ENCODE results near the gene ANO10.

GRCh38 chr3:43534675-43535074 lies 87.1 kb downstream of the ANO10 start:
- TF ChIP-seq CTCF (IDR thresholded peaks at IDR 0.05) (no peak), POLR2A (IDR thresholded peaks at IDR 0.05) (no peak), POLR2AphosphoS5 (IDR thresholded peaks at IDR 0.05) (no peak)

All from suprapubic skin (tissue), 4 donors.